Measurements from ENCODE around the gene CARD11.

DNA sequence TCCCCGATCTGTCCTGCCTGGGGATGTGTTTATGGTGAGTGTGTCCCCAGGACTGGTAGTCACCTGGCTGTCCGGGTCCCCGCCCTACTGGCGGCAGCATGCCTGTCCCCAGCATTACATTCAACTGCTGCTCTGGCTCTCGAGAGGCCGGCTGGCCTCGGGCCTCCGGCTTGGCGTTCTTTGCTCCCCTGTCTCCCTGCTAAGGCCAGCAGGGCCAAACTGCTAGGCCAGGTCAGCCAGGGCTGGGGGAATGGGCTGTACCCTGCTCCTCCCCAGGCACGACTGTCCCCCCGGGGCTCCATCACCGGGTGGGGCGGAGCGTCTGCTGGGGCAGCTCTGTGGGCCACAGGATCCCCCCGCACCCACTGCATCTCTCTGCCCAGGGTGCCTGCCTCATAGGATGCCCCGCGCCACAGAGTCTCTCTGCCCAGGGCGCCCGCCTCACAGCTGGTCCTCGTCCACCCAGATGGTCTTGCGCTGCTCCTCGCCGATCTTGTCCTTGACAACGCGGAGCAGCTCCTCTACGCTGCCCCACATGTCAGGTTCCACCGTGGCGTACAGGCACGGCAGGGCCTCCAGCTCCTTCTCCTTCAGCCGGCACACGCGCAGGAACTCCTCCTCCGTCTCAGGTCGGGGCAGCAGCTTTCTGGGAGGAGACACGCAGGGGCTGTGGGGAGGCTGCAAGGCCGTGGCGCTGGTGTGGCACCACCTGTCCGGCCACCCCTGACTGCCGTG lies 137.3 kb downstream of the CARD11 start:
- TF ChIP-seq, protein P1, sequence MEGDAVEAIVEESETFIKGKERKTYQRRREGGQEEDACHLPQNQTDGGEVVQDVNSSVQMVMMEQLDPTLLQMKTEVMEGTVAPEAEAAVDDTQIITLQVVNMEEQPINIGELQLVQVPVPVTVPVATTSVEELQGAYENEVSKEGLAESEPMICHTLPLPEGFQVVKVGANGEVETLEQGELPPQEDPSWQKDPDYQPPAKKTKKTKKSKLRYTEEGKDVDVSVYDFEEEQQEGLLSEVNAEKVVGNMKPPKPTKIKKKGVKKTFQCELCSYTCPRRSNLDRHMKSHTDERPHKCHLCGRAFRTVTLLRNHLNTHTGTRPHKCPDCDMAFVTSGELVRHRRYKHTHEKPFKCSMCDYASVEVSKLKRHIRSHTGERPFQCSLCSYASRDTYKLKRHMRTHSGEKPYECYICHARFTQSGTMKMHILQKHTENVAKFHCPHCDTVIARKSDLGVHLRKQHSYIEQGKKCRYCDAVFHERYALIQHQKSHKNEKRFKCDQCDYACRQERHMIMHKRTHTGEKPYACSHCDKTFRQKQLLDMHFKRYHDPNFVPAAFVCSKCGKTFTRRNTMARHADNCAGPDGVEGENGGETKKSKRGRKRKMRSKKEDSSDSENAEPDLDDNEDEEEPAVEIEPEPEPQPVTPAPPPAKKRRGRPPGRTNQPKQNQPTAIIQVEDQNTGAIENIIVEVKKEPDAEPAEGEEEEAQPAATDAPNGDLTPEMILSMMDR (conservative IDR thresholded peaks at IDR 0.05; ENCODE audit: low read length), result no peak
- no peak for TF ChIP-seq EZH2phosphoT487 (IDR thresholded peaks at IDR 0.05; ENCODE audit: borderline replicate concordance)
